Gastrocnemius medialis (tissue), 4 donors: Measurements from ENCODE around the gene C9orf78.

Experiments used
- POLR2A ChIP-seq, 2 donors: fragments of 450-650 bp; IDR thresholded peaks; one replicate each; pipeline ENCODE4 v1.6.1; 2017; ENCODE audit warnings: antibody characterized with exemption in 2 of 2, mild to moderate bottlenecking in 2 of 2, moderate library complexity in 2 of 2
- TF ChIP-seq, protein P1 (sequence below), 5 experiments: fragments of 450-650 bp in 3 of 5; fragments of 200-600 bp in 2 of 5; sonication (generic) in 2 of 5; IDR thresholded peaks in 4 of 5; conservative IDR thresholded peaks in 1 of 5; 1 replicate in 4 of 5; 2 replicates in 1 of 5; pipeline ENCODE4 v1.5.1; 2016 to 2019; ENCODE audit warnings: antibody characterized with exemption in 5 of 5, mild to moderate bottlenecking in 3 of 5, moderate library complexity in 3 of 5

DNA sequence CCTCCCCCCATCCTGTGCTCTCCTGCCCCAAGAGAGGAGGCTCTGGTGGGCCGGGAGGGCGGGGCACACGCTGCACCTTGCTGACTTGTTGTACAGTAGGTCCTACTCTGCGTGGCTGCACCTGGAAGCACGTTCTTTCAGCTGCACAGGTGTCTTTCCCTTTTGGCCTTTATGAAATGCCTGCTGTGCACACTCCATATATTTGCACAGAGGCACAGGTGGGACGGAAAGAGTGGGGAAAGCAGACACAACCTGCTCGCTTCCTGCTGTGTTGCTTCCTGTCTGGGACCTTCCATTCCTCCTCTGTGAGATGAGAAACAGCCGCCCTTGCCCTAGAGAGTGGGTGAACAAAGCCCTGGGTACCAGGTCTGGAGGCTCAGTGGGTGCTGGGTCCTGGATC lies 5.0 kb upstream of the C9orf78 start:
- TF ChIP-seq, protein P1, sequence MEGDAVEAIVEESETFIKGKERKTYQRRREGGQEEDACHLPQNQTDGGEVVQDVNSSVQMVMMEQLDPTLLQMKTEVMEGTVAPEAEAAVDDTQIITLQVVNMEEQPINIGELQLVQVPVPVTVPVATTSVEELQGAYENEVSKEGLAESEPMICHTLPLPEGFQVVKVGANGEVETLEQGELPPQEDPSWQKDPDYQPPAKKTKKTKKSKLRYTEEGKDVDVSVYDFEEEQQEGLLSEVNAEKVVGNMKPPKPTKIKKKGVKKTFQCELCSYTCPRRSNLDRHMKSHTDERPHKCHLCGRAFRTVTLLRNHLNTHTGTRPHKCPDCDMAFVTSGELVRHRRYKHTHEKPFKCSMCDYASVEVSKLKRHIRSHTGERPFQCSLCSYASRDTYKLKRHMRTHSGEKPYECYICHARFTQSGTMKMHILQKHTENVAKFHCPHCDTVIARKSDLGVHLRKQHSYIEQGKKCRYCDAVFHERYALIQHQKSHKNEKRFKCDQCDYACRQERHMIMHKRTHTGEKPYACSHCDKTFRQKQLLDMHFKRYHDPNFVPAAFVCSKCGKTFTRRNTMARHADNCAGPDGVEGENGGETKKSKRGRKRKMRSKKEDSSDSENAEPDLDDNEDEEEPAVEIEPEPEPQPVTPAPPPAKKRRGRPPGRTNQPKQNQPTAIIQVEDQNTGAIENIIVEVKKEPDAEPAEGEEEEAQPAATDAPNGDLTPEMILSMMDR (IDR thresholded peaks at IDR 0.05 in 4 of 5, conservative IDR thresholded peaks at IDR 0.05 in 1 of 5): no peak
- TF ChIP-seq POLR2A (IDR thresholded peaks at IDR 0.05): no peak
